NCI-H510A treated with DMSO at 0.1 percent for 48 hours (cell line): ENCODE measurements around the gene CRYBB3.
"Not testable (repeated sequence)": the region's sequence is repeated elsewhere in the genome, so short reads cannot be mapped to it uniquely, and the experiment has no call there.

Experiments
- DNase-seq: peaks from one replicate; lab custom pipeline; 2025; lab: John Stamatoyannopoulos, UW

Gene CRYBB3

DNA sequence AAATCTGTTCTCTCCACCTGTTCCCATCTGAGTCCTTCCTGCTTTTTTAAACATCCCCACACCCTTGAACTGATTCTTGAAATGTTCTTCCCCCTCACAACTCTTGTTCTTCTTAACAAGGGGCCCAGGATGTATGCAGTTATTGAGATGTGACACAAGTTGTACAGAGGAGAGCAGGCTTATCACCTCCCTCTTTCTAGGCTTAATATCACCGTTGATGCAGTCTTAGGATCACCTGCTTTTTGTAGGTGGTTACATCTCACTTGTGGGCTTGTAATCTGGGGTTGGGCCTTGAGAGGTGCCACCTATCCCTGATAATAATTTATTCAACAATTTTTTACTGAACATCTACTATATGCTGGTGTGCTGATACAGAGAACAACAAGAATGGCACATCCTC is 6.2 kb downstream of the CRYBB3 start:
- DNase-seq = no peak

DNA sequence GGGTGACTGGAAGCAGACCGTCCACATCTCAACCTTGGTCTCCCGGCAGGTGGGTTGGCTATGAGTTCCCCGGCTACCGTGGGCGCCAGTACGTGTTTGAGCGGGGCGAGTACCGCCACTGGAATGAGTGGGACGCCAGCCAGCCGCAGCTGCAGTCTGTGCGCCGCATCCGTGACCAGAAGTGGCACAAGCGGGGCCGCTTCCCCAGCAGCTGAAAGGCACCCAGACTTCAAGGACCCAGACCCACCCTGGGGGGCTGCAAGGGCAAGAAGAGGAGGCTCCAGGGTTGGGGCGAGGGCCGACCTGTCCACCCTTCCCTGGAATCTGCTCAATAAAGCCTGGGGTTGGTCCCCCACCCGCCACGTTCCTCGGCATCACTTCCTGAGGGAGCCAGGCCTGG is 7.3 kb downstream of the CRYBB3 start:
- no peak for DNase-seq

DNA sequence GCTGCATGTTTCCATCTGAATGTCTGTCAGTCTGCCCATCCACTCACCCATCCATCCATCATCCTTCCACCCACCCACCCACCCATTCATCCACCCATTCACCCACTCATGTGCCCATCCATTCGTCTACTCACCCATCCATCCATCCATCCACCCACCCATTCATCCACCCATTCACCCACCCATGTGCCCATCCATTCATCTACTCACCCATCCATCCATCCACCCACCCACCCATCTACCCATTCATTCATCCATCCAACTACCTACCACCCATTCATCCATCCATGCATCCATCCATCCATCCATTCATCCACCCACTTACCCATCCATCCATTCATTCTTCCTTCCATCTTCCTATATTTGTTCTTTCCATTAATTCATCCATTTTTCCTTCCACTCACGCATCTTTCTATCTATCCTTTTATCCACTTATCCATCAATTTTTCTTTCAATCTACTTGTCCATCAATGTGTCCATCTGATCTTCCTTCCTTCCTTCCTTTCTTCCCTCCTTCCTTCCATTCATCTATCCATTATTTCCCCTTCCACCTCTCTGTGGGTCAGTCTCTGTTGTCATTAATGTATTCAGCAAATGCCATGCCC is 8.0 kb downstream of the CRYBB3 start:
- DNase-seq = no peak

DNA sequence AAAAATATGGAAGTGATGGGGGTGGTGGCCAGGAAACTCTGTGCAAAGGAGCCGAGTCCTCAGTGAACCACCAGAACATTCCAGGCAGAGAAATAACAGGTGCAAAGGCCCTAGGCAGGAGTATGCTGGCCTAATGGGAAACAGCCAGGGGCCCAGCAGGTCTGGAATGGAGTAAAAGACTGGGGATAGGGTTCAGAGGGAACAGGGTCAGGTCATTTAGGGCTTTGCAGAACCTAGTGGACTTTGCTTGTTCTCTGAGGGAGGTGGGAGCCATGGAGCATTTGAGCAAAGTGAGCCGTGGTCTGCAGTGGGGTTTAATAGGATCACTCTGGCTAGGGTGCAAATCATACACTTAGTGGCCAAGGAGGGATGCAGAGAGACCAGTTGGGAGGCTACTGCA is 8.7 kb downstream of the CRYBB3 start:
- DNase-seq = no peak

DNA sequence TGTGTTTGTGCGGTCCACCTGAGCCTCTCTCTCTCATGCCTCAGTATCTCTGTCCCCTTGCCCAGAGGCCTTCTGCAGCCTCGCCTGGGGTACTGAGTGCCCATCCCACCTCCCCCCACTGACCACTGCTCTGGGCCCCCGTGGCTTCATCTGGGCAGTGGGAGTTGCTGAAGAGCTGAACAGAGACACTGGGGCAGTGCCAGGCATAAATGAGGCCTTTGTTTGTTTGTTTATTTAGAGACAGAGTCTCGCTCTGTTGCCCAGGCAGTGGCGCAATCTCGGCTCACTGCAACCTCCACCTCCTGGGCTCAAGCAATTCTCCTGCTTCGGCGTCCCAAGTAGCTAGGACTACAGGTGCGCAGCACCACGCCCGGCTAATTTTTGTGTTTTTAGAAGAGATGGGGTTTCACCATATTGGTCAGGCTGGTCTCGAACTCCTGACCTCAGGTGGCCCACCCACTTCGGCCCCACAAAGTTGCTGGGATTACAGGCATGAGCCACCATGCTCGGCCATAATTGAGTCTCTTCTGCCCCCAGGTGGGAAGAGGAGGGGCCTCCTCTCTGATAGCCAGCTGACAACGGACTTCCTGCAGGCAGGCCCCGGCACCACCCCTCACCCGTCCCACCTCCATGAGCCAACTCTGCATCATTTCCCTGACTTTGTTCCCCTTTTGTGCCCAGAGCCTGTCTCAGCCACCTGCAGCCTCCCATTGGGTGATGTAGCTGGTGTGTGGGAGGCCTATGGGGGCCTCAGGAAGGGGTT is 9.3 kb downstream of the CRYBB3 start:
- DNase-seq = no peak

DNA sequence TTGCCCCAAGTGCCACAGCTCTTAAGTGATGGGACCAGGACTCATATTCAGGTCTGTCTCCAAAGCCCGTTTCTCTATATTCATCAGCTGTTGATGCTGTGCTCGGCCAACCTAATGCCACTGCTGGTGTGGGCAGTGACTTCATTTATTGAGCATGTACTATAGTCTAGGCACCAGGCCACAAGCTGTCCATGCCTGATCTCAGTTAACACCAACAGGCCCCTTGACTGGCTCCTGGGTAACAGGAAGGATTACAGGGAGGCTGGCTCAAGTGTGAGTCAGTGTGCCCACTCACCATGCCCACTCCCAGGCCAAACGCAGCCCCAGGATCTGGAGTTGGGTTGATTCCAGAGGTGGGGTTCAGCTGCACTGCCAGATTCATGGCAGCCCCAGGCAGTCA is 11.1 kb downstream of the CRYBB3 start:
- no peak for DNase-seq

DNA sequence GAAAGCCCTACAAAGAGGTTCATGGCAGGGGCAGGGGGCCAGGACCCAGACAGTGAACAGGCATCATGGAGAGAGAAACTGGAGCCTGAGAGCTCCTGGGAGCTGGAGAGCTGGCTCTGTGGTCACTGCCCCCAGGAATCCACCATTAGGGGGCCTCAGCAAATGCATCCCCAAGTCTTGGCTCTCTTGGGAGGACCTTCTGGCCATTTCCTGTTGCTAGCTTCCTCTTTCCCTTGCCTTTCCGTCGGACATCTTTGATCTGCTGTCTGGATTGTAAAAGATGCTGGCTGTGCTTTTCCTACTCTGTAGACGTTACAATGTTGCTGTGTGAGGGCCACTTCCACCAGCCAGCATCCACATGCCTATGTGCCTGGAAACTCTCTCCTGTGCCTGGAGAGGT is 12.7 kb downstream of the CRYBB3 start:
- no peak for DNase-seq

DNA sequence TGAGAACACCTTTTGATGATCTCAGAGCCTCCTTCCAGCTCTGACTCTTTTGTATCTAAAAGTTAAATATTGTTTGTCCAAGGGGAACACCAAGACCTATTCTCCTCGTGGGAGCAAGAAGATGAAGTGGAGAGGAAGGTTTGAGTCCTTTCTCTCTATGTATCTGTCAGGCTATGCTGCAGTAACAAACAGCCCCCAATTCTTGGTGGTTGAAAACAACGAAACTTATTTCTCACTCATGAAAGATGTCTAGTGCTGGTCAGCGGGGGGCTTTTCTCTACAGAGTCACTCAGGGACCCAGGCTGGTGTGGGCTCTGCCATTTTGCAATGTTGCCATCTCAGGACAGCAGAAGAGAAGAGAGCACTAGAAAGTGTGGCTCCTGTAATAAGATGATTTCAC is 13.6 kb downstream of the CRYBB3 start:
- DNase-seq = no peak

DNA sequence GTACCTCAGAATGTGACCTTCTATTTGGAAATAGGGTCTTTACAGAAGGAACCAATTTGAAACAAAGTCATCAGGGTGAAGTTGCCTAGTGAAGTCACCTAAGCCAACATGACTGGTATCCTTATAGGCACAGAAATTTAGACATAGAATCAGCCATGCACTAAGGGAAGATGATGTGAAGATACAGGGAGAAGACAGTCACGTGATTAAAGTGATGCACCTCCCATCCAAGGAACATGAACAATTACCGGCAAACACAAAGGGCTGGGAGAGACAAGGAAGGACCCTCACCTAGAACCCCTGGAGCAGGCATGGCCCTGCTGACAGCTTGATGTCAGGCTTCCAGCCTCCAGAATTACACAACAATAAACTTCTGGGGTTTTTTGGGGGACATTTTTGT is 16.6 kb downstream of the CRYBB3 start:
- DNase-seq = no peak

DNA sequence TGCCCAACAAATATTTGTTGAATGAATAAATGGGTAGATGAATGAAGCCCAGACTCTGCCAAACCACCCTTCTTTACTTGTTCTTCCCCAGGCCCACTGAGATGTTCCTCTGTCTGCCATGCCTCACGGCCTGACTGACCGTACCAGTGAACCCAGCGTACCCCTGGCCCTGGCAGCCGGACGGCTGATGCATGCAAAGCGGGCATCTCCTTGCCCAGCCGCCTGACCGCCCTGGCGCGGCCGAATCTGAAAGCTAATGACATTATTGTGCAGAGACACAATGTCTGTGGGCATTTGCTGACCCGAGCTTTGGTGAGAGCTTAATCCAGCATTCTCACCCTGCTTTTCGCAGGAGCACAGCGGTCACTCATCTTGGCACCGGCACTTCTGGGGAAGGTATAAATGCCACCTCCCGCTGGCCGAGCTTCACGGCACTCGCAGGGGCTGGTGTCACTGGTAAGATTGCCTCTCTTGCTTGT is 19.6 kb downstream of the CRYBB3 start, which contains the start of gene CRYBB2:
TSS of gene CRYBB2 (plus strand) at position 429 of the 479 bp plus-strand sequence. CDS start 1,791 bp downstream, outside the sequence.
- no peak for DNase-seq

DNA sequence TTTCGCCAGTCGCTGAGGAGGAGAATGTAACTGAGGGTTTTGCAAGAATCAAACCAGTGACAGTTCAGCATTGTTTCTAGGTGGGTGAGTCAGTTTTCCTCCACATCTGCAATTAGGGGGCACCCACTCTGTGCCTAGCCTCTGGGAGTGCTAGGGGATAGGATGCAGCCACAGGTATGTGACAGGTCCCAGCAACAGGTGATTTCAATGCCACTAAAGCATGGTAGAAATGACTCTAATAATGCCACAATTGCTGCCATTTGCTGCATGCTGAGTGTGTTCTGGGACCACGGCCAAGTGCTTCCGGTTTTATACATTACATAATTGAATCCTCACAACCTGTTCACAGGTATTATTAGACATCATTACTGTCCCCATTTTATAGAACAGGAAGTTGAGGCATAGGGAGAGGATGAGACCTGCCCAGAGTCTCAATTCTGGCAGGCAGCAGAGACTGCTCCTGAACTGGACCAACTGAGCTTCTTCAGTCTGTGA is 20.3 kb downstream of the CRYBB3 start:
- no peak for DNase-seq

DNA sequence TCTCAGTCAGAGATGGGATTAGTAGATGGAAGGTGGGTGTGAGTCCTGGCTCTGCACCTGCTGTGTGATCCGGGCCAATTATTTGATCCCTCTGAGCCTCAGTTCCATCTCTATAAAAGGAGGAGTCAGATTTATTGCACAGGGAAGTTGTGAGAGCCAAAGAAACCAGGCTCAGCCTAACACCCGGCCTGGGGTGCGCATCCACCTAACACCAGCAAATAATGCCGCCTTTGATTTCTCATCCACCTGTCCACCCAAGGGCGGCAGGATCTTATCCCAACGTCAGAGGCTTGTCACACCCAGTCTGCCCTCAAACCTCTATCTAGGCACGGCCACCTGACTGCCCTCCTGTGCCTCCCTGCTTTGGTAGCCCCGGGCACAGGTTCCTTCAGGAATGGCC is 22.1 kb downstream of the CRYBB3 start:
- no peak for DNase-seq

DNA sequence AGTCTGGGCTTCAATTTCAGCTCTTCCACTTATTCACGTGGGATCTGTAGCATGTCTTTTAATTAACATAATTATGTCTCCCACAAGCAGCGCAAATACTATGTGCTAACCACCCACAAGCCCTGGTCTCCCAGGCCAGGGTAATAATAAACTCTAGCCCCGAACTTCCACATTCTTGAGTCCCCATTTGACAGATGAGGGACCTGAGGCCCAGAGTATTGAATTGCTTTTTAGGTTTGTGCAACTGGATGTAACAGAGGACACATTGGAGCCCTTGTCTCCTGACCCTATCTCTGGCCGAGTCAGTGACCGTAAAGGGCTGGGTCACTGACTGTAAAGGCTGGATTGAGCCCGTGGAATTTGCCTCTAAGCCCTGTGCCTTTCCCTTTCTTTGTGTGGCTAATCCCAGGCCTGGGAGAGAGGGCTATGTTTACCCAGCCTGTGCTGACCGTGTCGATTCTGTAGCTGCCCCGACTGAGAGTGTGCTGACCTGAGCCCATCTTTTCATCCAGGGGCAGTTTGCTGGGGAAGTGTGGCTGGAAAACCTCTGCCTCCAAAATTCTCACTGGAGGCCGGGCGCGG is 23.7 kb downstream of the CRYBB3 start:
- DNase-seq = no peak

DNA sequence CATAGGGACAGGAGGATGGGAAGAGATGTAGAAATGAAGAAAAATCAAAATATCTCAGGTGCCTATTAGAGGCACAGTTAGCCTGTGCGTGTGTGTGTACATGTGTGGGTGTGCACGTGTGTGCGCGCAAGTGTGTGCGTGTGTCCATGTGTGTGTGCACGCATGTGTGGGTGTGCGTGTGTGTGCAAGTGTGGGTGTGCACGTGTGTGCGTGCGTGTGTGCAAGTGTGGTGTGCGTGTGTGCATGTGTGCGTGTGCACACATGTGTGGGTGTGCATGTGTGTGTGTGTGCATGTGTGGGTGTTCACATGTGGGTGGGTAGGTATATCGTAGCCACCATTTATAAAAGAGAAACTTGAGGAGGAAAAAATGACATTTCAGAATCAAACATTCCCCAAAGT is 29.2 kb downstream of the CRYBB3 start:
- no peak for DNase-seq

DNA sequence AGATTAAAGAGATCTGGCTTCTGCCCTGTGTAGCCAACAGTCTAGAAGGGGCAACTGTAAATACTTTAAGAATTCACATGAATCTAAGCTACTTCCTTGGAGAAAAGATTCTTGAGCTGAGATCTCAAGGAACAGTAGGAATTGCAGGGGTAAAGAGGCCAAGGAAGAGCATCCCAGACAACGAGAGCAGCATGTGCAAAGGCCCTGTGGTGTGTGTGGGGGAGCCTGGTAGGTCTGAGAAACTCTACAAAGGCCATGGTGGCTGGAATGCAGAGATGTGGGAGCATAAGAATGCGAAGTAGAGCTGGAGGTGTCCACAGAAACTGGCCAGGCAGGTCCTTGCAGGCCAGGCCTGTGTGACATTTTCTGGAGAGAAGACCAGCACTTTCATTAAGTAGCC is 31.1 kb downstream of the CRYBB3 start:
- DNase-seq = not testable (repeated sequence)

DNA sequence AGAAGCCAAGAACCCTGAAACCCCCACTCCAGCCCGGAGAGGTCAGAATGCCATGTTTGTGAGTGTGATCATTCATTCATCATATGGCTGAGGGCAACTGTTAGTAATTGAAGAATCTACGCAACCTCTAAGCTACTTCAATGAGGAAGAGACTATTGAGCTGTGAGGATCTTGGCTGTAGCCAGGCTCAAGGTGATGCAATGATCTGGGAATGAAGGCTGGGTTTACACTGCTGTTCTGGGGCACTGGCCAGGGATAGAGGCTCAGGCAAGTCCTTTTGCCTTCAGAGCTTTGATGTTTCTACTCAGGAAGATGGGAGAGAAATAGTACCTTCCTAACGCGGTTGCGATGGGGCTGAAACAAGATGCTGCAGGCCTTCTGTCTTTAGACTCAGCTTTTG is 32.6 kb downstream of the CRYBB3 start:
- no peak for DNase-seq

DNA sequence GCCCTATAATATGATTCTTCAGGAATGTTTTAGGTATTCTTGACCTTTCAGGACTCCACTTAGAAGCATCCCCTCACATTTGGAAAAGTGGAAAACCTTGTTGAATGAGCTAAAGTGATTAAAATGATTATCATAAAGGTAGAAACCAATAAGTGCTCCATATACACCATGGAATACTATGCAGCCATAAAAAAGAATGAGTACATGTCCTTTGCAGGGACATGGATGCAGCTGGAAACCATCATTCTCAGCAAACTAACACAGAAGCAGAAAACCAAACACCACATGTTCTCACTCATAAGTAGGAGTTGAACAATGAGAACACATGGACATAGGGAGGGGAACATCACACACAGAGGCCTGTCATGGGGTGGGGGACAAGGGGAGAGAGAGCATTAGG is 34.0 kb downstream of the CRYBB3 start:
- not testable (repeated sequence) for DNase-seq

DNA sequence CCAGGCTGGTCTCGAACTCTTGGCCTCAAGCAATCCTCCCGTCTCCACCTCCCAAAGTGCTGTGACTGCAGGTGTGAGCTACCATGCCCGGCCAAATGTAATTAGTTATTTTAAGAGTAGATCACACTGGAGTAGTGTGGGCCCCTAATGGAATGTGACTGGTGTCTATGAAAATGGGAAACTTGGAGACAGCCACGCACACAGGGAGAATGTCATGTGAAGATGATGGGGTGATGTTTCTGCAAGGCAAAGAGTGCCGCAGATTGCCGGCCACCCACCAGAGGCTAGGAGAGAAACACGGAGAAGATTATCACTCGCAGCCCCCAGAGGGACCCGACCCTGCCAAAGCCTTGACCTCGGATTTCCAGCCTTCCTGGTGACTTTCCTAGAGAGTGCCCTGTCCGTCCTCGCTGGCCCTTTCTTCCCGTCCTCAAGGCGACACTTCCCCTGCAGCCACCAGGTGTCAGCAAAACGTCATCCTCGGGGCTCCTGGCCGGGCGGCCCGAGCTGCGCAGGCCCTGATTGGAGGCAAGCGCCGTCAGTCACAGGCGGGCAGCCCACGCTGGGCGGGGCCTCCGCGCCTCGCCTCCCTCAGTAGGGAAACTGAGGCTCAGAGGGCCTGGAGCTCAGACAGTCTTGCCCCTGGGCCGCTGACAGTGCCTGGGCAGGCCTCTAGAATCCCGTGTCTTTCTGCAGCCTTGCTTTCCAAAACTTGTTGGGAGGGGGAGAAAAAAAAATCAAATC is 36.1 kb downstream of the CRYBB3 start:
- DNase-seq = peak; percentile 48

DNA sequence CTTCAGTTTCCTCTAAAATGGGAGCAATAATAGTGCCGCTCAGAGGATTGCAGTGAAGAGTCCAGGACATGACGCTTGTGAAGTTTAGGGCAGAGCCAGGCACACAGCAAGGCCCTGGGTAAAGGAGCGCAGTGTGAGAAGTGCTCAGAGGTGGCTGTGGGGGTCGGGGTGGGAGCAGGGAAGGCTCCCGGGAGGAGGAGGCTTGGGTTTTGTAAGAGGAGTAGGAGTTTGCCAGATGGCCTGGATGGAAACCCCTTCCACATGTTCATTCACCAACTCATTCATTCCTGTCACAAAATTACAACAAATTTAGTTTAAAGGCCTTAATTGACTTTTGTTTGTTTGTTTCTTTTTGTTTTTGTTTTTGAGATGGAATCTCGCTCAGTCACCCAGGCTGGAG is 36.8 kb downstream of the CRYBB3 start:
- no peak for DNase-seq

DNA sequence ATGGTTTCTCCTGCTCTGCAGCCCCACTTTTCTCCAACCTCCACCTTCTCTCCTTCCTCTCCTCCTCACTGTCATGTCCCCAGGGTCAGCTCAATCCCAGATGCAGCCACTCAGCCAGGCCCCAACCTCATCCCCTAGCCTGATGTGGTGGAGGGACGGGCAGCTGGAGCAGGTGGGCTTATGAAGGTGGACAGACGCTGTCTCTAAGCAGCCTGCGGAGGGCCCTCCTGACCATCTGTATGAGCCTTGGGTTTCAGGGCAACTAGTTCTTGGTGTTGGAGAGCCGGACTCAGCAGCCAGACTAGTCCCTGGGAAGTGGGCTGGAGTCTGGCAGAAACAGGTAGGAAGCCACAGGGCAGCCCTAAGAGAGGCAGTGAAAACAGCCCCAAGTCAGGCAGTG is 37.8 kb downstream of the CRYBB3 start:
- DNase-seq = no peak

DNA sequence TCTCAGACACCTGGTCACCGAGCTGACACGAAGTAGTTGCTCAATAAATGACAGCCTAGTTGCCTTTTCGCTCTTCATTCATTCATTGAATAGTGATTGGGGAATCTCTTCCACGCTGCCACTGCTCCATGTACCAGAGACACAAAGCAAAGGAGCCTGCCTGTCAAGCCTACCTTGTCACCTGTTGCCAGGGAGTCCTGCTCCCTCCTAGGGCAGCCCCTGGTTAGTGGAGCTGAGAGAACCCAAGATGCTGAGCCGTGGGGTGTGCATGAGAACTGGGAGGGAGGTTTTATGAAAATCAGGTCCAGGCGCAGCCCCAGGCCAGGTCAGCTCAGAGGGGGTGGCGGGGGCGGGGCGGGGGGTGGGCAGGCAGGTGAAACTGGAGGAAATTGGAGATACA is 38.4 kb downstream of the CRYBB3 start:
- not testable (repeated sequence) for DNase-seq

DNA sequence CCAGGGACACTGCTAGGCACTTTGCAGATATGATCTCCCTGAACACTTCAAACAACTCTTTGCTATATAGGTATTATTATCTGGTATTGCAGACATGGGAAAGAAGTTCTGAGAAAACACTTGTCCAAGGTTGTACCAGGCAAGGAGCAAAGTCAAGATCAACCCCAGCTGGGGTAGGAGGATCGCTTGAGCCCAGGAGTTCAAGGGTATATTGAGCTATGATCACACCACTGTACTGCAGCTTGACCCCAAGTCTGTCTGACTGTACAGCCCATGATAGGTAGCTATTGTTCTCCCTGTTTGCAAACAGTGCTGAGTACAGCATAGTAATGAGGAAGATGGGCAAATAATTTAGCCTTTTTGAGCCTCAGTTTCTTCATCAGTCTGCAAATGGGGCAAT is 55.5 kb downstream of the CRYBB3 start:
- not testable (repeated sequence) for DNase-seq
